ENCODE results near the gene BGN. TPM values are rescaled to one million over a fixed set of nuclear protein-coding genes. Genes with fewer than 3 reads are reported as not detected.

The BGN gene
- total RNA-seq, 1 experiment from 2014 or later = 0.33 TPM

DNA sequence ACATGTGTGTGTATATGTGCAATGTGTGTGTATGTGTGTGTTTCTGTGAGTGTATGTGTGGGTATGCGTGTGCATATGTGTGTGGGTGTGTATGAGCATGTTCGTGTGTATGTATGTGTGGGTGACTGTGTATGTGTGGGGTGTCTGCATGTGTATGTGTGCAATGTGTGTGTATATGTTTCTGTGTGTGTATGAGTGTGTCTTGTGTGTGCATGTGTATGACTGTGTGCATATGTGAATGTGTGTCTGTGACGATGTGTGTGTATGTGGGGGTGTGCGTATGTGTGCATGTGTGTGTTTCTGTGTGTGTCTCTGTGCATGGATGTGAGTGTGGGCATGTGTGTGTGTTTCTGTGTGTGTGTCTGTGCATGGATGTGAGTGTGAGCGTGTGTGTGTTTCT, 18.5 kb downstream of the BGN start:
- Histone ChIP-seq H3K9me2 (ENCODE audit: insufficient read depth) (no peaks in the 10 kb centered on the region), H3K9me3 (ENCODE audit: insufficient read depth, low read depth) (no peaks in the 10 kb centered on the region), H3K27me3 (ENCODE audit: insufficient read depth, low read depth) (peaks cover 6% of the 10 kb centered on the region; the same call in 1 of the 2 replicates), H3F3A (ENCODE audit: insufficient read depth, low read depth) (no peaks in the 10 kb centered on the region), H3K4me3 (no peak overlapping the region), H3K27ac (no peak overlapping the region), H3K79me2 (ENCODE audit: low read depth) (no peaks in the 10 kb centered on the region), H3K4me2 (no peak overlapping the region), H2AFZ (no peak overlapping the region), H3K36me3 (ENCODE audit: low read depth) (no peaks in the 10 kb centered on the region), H4K20me1 (ENCODE audit: insufficient read depth) (no peaks in the 10 kb centered on the region), H3K4me1 (replicated peaks; ENCODE audit: insufficient read depth) (no peaks in the 10 kb centered on the region)
- intact Hi-C loops (cut with micrococcal nuclease; ENCODE audit: unreplicated experiment) = no loop called here
- DNase-seq = no peak
- ChIA-PET CTCF (no interaction called here), POLR2A (ENCODE audit: unreplicated experiment) (no interaction called here)
- TF ChIP-seq, protein P1, sequence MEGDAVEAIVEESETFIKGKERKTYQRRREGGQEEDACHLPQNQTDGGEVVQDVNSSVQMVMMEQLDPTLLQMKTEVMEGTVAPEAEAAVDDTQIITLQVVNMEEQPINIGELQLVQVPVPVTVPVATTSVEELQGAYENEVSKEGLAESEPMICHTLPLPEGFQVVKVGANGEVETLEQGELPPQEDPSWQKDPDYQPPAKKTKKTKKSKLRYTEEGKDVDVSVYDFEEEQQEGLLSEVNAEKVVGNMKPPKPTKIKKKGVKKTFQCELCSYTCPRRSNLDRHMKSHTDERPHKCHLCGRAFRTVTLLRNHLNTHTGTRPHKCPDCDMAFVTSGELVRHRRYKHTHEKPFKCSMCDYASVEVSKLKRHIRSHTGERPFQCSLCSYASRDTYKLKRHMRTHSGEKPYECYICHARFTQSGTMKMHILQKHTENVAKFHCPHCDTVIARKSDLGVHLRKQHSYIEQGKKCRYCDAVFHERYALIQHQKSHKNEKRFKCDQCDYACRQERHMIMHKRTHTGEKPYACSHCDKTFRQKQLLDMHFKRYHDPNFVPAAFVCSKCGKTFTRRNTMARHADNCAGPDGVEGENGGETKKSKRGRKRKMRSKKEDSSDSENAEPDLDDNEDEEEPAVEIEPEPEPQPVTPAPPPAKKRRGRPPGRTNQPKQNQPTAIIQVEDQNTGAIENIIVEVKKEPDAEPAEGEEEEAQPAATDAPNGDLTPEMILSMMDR (conservative IDR thresholded peaks at IDR 0.05) = no peak
- TF ChIP-seq EZH2 (IDR thresholded peaks at IDR 0.05; ENCODE audit: low read depth) = no peak
- no TSS peak for BruUV-seq (replicated peaks)

DNA sequence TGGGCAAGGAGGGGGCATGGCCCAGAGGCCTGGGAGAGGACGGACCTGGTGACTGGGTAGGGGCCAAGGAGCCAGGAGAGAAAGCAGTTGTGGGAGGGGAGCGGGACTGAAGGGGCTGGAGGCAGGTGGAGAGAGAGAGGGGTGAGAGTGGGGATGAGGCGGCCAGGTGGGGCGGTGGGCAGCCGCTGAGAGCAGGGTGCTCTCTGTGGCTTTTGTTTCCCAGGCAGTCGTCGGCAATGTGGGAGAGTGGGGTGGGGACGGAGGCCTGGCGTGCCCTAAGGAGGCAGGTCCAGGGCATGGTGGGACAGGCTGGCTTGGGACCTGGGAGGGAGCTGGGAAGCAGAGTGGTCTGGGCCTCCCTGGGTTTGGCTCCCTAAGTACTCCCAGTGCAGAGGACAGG, 19.5 kb downstream of the BGN start:
- H3K4me1 ChIP-seq (replicated peaks; ENCODE audit: insufficient read depth) = no peaks in the 10 kb centered on the region
- H3K79me2 ChIP-seq (ENCODE audit: low read depth) = no peaks in the 10 kb centered on the region
- H3F3A ChIP-seq (ENCODE audit: insufficient read depth, low read depth) = no peaks in the 10 kb centered on the region
- H3K9me2 ChIP-seq (ENCODE audit: insufficient read depth) = no peaks in the 10 kb centered on the region
- BruUV-seq (replicated peaks) = no TSS peak
- ChIA-PET POLR2A (ENCODE audit: unreplicated experiment) (interaction anchor here (0.5 kb wide), 1 partner anchor 551 kb away, joined by 3 read pairs; no protein-coding TSS in a partner anchor), CTCF (no interaction called here)
- no peak overlapping the region for H3K27ac ChIP-seq
- no peak overlapping the region for H3K4me2 ChIP-seq
- no peak for TF ChIP-seq EZH2 (IDR thresholded peaks at IDR 0.05; ENCODE audit: low read depth)
- TF ChIP-seq, protein P1 (conservative IDR thresholded peaks at IDR 0.05) = no peak
- intact Hi-C loops (cut with micrococcal nuclease; ENCODE audit: unreplicated experiment) = no loop called here
- no peaks in the 10 kb centered on the region for H4K20me1 ChIP-seq (ENCODE audit: insufficient read depth)
- no peak overlapping the region for H3K4me3 ChIP-seq
- no peak overlapping the region for H2AFZ ChIP-seq
- H3K9me3 ChIP-seq (ENCODE audit: insufficient read depth, low read depth) = no peaks in the 10 kb centered on the region
- no peaks in the 10 kb centered on the region for H3K36me3 ChIP-seq (ENCODE audit: low read depth)
- no peak for DNase-seq
- peaks cover 11% of the 10 kb centered on the region; the same call in 1 of the 2 replicates for H3K27me3 ChIP-seq (ENCODE audit: insufficient read depth, low read depth)

DNA sequence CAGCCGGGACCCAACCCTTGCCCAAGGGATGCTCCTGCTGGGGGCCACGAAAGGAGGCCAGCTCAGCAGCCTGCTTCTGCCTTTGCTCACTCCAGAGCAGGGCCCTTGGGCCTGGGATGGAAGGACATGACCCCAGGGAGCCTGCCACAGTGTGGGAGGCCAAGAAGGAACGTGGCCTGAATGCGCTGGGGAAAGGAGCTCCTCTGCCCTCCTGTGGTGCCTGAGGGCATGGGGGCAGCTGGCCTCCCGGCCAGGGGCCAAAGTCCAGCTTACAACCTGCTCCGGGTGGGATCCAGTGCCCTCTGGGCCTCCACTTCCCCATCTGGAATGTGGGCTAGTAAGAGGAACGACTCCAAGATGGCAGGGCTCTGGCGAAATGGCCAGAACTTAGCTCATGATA, 20.7 kb downstream of the BGN start:
- intact Hi-C loops (cut with micrococcal nuclease; ENCODE audit: unreplicated experiment) = no loop called here
- Histone ChIP-seq H3K36me3 (ENCODE audit: low read depth) (no peaks in the 10 kb centered on the region), H2AFZ (no peak overlapping the region), H3K4me3 (no peak overlapping the region), H3K9me2 (ENCODE audit: insufficient read depth) (no peaks in the 10 kb centered on the region), H3K4me1 (replicated peaks; ENCODE audit: insufficient read depth) (no peaks in the 10 kb centered on the region), H3F3A (ENCODE audit: insufficient read depth, low read depth) (no peaks in the 10 kb centered on the region), H4K20me1 (ENCODE audit: insufficient read depth) (no peaks in the 10 kb centered on the region), H3K79me2 (ENCODE audit: low read depth) (no peaks in the 10 kb centered on the region), H3K4me2 (no peak overlapping the region), H3K9me3 (ENCODE audit: insufficient read depth, low read depth) (no peaks in the 10 kb centered on the region), H3K27me3 (ENCODE audit: insufficient read depth, low read depth) (peaks cover 13% of the 10 kb centered on the region), H3K27ac (no peak overlapping the region)
- TF ChIP-seq, protein P1 (conservative IDR thresholded peaks at IDR 0.05) = no peak
- TF ChIP-seq EZH2 (IDR thresholded peaks at IDR 0.05; ENCODE audit: low read depth) = no peak
- ChIA-PET POLR2A (ENCODE audit: unreplicated experiment) (no interaction called here), CTCF (interaction anchor here (0.6 kb wide), 1 partner anchor 145 kb away, joined by 3 read pairs; no protein-coding TSS in a partner anchor)
- BruUV-seq (replicated peaks) = no TSS peak
- DNase-seq = no peak
